CMK (cell line): ENCODE data around the gene FCER1G.
"Not testable (repeated sequence)": the region's sequence is repeated elsewhere in the genome, so short reads cannot be mapped to it uniquely, and the experiment has no call there.

Experiments used
- DNase-seq: peaks from one replicate; pipeline ENCODE4 v3.0.0-alpha.2; 2010; ENCODE audit warnings: low read depth

Gene FCER1G

GRCh38 chr1:161233102-161233501 is 18.0 kb downstream of the FCER1G start:
- DNase-seq = no peak

- no peak for DNase-seq
These were observed 21.1 kb downstream of the FCER1G start for GRCh38 chr1:161235957-161236775.

- no peak for DNase-seq
These were observed 23.0 kb downstream of the FCER1G start, which contains the start of gene NR1I3 for GRCh38 chr1:161238039-161238473. TSS of gene NR1I3 (minus strand) at chr1:161238203. CDS start at chr1:161236565, 1,638 bp downstream.

- DNase-seq = no peak
These were observed 26.6 kb downstream of the FCER1G start for GRCh38 chr1:161241682-161242081.

GRCh38 chr1:161242313-161242712 is 27.2 kb downstream of the FCER1G start:
- DNase-seq = no peak

- no peak for DNase-seq
These were observed 29.8 kb downstream of the FCER1G start for GRCh38 chr1:161244888-161245287.

GRCh38 chr1:161250100-161250499 is 35.0 kb downstream of the FCER1G start:
- not testable (repeated sequence) for DNase-seq

- no peak for DNase-seq
These were observed 35.7 kb downstream of the FCER1G start for GRCh38 chr1:161250829-161251228.

- DNase-seq = no peak
These were observed 36.5 kb downstream of the FCER1G start for GRCh38 chr1:161251579-161251978.

GRCh38 chr1:161255302-161255701 is 40.2 kb downstream of the FCER1G start:
- DNase-seq = not testable (repeated sequence)

GRCh38 chr1:161255955-161256520 is 40.9 kb downstream of the FCER1G start:
- not testable (repeated sequence) for DNase-seq

- DNase-seq = not testable (repeated sequence)
These were observed 42.0 kb downstream of the FCER1G start for GRCh38 chr1:161257109-161257508.

- DNase-seq = no peak
These were observed 43.6 kb downstream of the FCER1G start, which contains the start of gene PCP4L1 for GRCh38 chr1:161258439-161259344. TSS of gene PCP4L1 (plus strand) at chr1:161258745. CDS start at chr1:161258975, 230 bp downstream.

GRCh38 chr1:161259345-161259702 is 44.2 kb downstream of the FCER1G start:
- no peak for DNase-seq

GRCh38 chr1:161259765-161260164 is 44.7 kb downstream of the FCER1G start:
- DNase-seq = no peak

- no peak for DNase-seq
These were observed 45.5 kb downstream of the FCER1G start for GRCh38 chr1:161260376-161261260.

- no peak for DNase-seq
These were observed 46.5 kb downstream of the FCER1G start for GRCh38 chr1:161261261-161262235.

- no peak for DNase-seq
These were observed 50.2 kb downstream of the FCER1G start for GRCh38 chr1:161265305-161265704.

GRCh38 chr1:161266202-161266601 is 51.1 kb downstream of the FCER1G start:
- no peak for DNase-seq

GRCh38 chr1:161266836-161267235 is 51.7 kb downstream of the FCER1G start:
- DNase-seq = no peak
